ENCODE results near the gene TWIST2.
A peak's percentile ranks its signal among the peaks of the same experiment; 100 is the strongest.

The TWIST2 gene

GRCh38 chr2:238891457-238892203 is 43.7 kb downstream of the TWIST2 start:
- DNase-seq: peak; percentile 52

- DNase-seq: no peak
Observed at GRCh38 chr2:238892204-238892500, 44.3 kb downstream of the TWIST2 start.

- no peak for DNase-seq
Observed at GRCh38 chr2:238892796-238893195, 44.9 kb downstream of the TWIST2 start.

GRCh38 chr2:238893349-238894000 is 45.6 kb downstream of the TWIST2 start:
- DNase-seq: no peak

- DNase-seq: no peak
Observed at GRCh38 chr2:238894226-238894949, 46.5 kb downstream of the TWIST2 start.

- DNase-seq: no peak
Observed at GRCh38 chr2:238894950-238895298, 47.0 kb downstream of the TWIST2 start.

- DNase-seq: no peak
Observed at GRCh38 chr2:238895361-238895882, 47.5 kb downstream of the TWIST2 start.

GRCh38 chr2:238895891-238896600 is 48.2 kb downstream of the TWIST2 start:
- DNase-seq: peak; percentile 90

- no peak for DNase-seq
Observed at GRCh38 chr2:238896641-238897040, 48.8 kb downstream of the TWIST2 start.

- DNase-seq: no peak
Observed at GRCh38 chr2:238897122-238897880, 49.4 kb downstream of the TWIST2 start.

GRCh38 chr2:238897911-238898311 is 50.0 kb downstream of the TWIST2 start:
- DNase-seq: no peak

GRCh38 chr2:238898534-238899281 is 50.8 kb downstream of the TWIST2 start:
- no peak for DNase-seq

- DNase-seq: peak; percentile 48
Observed at GRCh38 chr2:238899386-238899785, 51.5 kb downstream of the TWIST2 start.

- DNase-seq: no peak
Observed at GRCh38 chr2:238900511-238900910, 52.6 kb downstream of the TWIST2 start.

- DNase-seq: no peak
Observed at GRCh38 chr2:238901461-238902057, 53.7 kb downstream of the TWIST2 start.

GRCh38 chr2:238902285-238902684 is 54.4 kb downstream of the TWIST2 start:
- no peak for DNase-seq

GRCh38 chr2:238903141-238903540 is 55.3 kb downstream of the TWIST2 start:
- DNase-seq: no peak

GRCh38 chr2:238904177-238904576 is 56.3 kb downstream of the TWIST2 start:
- no peak for DNase-seq

- no peak for DNase-seq
Observed at GRCh38 chr2:238904716-238905115, 56.8 kb downstream of the TWIST2 start.

- no peak for DNase-seq
Observed at GRCh38 chr2:238905224-238905623, 57.3 kb downstream of the TWIST2 start.

- DNase-seq: peak; percentile 69
Observed at GRCh38 chr2:238905644-238906043, 57.8 kb downstream of the TWIST2 start.
